Activated T-cell treated with anti-CD3 and anti-CD28 coated beads for 24 hours (primary cell): Measurements from ENCODE around the gene PRDM16.

Experiments used
- DNase-seq: peaks from one replicate; pipeline ENCODE4 v3.0.0-alpha.2; 2020; ENCODE audit warnings: low read depth

Gene PRDM16

GRCh38 chr1:3375245-3375644 lies 306.2 kb downstream of the PRDM16 start:
- no peak for DNase-seq

- no peak for DNase-seq
Measured at GRCh38 chr1:3377166-3377565, 308.2 kb downstream of the PRDM16 start.

- no peak for DNase-seq
Measured at GRCh38 chr1:3377604-3378279, 308.7 kb downstream of the PRDM16 start.

GRCh38 chr1:3378411-3379208 lies 309.6 kb downstream of the PRDM16 start:
- DNase-seq, result no peak

DNA sequence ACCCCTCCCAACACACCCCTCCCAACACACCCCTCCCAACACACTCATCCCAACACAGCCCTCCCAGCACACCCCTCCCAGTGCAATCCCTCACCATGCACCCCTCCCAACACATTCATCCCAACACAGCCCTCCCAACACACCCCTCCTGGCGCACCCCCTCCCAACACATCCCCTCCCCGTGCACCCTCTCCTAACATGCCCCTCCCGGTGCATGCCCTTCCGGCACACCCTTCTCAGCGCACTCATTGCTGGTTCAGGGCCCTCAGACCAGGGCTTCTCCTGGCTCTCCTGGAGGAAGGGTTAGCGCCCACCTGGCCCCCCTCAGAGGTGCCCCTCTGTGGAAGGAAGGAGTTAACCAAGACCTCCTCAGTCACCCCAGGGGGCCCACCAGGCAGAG lies 310.9 kb downstream of the PRDM16 start:
- no peak for DNase-seq

DNA sequence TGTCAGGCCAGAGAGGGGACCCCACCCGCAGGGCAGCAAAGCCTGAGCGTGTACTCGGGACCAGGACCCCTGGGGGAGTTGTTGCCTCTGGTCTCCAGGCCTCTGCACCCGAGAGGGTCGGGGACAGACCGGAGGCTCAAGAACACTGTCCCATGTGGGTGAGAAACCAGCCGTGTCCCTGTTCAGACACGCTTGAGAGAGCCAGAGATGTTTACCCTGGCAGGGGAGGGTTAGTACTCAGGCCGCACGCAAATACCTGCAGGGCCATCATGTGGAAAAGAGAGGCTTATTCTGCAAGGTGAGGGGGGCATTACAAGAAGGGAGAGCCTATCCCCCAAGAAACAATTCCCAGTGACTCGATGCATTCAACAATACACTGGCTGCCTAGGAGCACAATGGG lies 311.5 kb downstream of the PRDM16 start:
- DNase-seq, result no peak

GRCh38 chr1:3381901-3382300 lies 312.9 kb downstream of the PRDM16 start:
- no peak for DNase-seq

DNA sequence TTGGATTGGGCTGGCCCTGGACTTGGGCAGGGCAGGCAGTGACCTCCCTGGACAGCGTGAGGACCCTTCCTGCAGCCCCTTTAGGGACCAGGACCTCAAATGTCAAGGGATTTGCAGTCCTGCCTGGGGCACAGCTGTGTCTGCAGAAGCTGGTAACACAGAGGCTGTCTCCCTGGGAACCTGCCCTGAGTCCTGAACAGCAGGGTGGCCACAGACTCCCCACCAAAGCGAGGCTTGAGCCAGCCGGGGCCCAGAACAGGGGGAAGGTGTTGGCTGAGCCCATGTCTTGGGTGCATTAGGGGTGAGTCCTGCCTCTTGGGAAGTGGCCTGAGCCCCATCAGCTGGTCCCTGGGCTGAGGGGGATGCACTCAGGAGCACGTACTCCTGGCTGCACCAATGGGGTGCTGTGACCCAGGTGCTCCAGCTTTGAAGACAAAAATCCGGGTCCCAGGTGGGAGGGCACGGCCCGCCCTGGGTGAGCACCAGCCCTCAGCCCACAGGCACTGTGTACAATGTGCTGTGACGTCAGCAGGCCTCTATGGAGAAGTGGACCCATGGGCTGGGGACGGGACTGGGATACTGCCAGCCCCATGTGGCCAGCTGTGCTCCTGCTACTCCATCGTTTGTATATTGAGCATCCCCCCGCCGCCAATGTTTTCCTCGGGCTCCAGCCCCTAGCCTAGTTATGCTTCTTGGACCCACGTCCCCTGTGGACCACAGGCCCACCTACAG lies 313.5 kb downstream of the PRDM16 start:
- no peak for DNase-seq

GRCh38 chr1:3383679-3384078 lies 314.7 kb downstream of the PRDM16 start:
- no peak for DNase-seq

GRCh38 chr1:3384407-3384806 lies 315.4 kb downstream of the PRDM16 start:
- DNase-seq, result no peak

DNA sequence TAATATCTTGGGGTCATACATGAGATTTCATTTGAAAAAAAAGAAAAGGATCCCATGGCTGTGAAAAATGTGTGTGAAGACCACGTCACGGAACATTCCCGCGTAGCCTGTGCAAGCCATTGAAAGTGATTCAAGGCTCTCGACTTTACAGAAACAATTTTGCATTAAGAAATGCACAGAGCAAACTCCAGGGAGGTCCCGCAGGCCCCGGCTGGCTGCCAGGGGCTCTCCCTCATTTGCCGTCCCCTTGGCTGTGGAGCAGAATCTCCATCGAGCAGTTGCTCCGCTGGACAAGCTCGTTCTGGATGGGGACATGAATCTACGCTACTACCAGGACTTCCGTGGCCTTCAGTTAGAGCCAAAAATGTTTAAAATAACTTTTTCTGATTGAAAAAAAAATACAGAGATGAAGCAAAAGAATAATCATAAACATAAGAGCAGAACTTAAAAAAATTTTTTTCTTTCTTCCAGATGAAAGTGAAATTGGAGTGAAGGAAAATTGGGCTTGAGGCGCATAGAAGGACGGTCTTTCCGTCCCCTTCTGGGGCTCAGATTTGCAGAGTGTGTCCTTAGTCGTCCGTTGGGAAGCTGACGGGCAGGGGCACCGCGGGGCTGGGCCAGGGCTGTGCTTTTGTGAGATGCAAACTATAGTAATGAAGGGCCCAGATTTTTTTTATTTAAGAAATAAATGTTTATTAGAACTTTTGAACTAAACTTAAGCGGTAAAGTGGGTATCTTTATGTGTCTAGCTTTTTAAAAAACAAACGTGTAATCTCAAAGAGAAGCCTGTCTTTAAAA lies 317.4 kb downstream of the PRDM16 start:
- DNase-seq, result no peak

- no peak for DNase-seq
Measured at GRCh38 chr1:3387401-3387800, 318.4 kb downstream of the PRDM16 start.

DNA sequence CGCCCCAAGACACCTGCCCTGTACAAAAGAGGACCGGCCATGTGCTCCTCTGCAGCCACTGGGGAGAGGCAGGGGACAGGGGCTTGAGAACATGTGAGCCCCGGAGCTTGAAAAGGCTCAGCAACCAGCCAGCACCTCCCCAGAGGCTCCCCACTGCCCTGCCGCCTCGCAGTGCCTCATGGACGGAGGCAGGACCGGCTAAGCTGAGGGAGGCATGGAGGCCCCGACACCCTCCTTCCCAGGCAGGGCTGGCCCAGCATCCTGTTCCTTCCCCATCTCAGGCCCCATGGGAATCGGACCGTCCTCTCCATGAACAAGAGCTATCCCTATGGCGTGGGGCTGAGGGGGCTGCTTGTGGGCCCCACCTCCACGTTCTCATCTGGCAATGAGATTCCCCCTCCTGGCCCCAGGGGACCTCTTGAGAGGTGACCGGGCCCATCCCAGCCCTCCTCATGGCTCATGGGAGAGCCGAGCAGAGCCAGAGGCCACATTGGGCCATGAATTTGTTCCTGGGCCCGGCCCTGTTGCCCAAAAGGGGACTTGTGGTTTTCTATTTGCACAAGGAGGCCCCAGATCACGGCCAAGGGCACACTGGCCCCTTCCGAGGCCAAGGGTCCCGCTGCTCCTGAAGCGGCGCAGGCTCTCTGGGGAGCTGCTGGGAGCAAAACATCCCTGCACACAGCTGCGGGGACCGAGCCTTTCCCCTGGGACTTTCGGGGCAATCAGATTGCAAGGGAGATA lies 320.3 kb downstream of the PRDM16 start:
- DNase-seq, result no peak

- DNase-seq, result no peak
Measured at GRCh38 chr1:3390291-3390690, 321.3 kb downstream of the PRDM16 start.

DNA sequence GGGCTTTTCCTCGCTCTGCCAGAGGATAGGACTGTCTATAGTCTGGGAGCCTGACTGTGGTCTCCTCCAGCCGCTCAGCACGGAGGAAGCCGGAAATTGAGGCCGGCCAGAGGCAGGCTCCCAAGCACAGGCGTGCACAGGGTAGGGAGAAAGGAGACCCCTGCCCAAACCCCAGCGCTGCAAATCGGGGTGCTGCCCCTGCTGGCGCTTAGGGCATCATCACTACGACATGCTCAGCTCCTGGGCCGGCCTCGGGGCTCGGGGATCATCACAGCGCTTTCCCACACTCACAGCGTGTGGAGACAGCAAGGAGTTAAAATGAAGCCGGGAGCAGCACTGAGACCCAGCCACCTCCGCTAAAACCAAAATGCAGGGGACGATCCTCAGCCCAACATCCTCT lies 322.7 kb downstream of the PRDM16 start:
- no peak for DNase-seq

DNA sequence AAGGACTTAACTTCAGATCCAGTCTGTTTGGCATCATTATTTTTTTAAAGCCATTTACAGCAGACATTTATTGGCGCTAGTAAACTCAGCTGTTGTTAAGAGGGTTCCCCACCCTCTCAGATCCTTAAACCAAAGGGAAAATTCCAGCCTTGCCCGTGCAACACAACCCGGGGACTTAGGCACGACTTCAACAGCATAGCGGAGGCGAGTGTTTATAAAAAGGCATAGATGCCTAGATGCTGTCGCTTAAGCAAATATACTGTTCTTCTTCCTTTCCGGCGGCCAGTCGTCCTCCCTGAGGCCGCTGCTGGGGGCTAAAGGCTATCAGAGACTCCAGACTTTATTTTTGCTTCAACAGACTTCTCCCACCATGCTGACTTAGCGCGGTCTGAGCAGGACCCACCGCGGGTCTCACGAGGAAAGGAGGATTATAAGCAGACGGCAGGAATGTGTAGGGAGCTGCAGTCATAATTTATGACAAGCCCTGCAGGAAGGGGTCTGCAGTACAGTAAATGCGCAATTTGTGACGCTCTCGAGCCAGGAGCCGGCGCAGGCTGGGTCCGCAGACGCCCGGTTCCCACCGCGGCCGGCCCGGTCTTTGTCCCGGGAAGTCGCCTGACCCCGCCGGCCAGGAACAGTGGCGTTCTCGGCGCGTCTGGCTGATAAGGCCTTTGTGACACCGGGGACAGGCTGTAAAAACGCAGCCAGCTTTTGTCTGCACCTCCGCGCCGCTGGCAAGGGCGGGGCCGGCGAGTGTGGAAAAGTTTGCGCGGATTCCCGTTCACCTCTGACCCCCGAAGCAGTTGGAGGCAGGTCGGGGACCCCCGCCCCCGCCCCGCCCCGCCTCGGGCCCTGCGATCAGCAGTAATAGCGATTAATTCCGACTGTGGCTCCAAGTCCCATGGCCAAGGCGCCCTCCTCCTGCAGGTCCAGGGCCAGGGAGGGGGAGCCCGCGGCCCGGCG lies 324.3 kb downstream of the PRDM16 start:
- no peak for DNase-seq

DNA sequence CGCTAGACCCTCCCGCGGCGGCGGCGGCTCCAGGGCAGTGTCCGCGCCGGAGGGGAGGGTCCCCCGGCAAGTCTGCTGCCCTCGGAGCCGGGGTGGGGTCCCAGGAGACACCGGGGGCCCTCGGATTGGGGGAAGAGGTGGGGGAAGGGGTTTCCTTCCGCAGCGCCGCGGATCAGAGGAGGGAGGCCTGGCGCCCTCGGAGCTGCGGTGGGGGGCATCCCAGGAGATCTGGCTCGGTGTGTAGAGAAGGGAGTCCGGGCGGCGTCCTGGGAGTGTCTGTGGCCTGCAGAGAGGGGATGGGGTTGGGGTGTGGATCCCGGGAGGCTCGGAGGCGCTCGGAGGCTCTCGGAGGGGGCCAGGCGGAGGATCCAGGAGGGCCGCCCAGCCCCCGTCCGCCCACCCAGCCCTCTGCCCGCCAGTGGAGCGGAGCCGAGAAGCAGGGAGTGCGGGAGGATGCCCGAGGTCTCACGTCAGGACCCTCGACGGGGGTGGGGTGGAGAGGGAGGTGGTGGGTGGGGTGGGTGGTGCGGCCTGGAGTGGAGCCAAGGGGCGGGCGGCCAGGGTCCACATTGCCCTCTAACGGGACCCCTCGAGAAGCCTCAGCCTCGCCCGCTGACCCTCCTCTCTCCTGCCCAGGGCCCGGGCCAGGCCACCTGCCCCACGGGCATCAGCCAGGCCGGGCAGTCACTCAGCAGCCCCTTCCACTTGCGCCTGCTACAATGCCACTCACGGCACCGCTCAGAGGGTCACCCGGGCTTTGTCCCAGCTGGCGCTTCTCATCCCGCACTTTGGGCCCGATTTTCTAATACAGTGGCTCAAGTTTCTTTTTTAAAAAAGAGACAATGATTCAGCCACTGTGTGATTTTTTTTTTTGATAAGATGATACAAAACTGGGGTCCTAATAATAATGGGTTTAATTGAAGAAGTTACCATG lies 325.3 kb downstream of the PRDM16 start:
- DNase-seq, result no peak

- DNase-seq, result no peak
Measured at GRCh38 chr1:3396411-3396810, 327.4 kb downstream of the PRDM16 start.

- DNase-seq, result no peak
Measured at GRCh38 chr1:3397311-3397710, 328.3 kb downstream of the PRDM16 start.
